DMS153 treated with DMSO at 0.1 percent for 48 hours (cell line): ENCODE measurements around the gene ZBP1.

Experiments used
- DNase-seq: peaks from one replicate; lab custom pipeline; 2025; ENCODE audit not compliant: unreplicated experiment; lab: John Stamatoyannopoulos, UW

The ZBP1 gene

GRCh38 chr20:57600320-57601210 lies 19.7 kb downstream of the ZBP1 start:
- no peak for DNase-seq

- no peak for DNase-seq
Measured at GRCh38 chr20:57598491-57598890, 21.7 kb downstream of the ZBP1 start.

GRCh38 chr20:57598060-57598459 lies 22.2 kb downstream of the ZBP1 start:
- no peak for DNase-seq

GRCh38 chr20:57596998-57597939 lies 23.0 kb downstream of the ZBP1 start:
- no peak for DNase-seq

- no peak for DNase-seq
Measured at GRCh38 chr20:57596358-57596757, 23.9 kb downstream of the ZBP1 start.

- DNase-seq: no peak
Measured at GRCh38 chr20:57595041-57596030, 24.9 kb downstream of the ZBP1 start.

GRCh38 chr20:57594092-57594951 lies 25.9 kb downstream of the ZBP1 start:
- DNase-seq: no peak

- DNase-seq: no peak
Measured at GRCh38 chr20:57593134-57593886, 26.9 kb downstream of the ZBP1 start.

- DNase-seq: no peak
Measured at GRCh38 chr20:57592263-57593092, 27.7 kb downstream of the ZBP1 start.

- no peak for DNase-seq
Measured at GRCh38 chr20:57591289-57592229, 28.7 kb downstream of the ZBP1 start.

GRCh38 chr20:57590485-57591288 lies 29.5 kb downstream of the ZBP1 start:
- no peak for DNase-seq

- DNase-seq: no peak
Measured at GRCh38 chr20:57589728-57590484, 30.3 kb downstream of the ZBP1 start.

- no peak for DNase-seq
Measured at GRCh38 chr20:57589123-57589727, 31.0 kb downstream of the ZBP1 start.

GRCh38 chr20:57588596-57588995 lies 31.6 kb downstream of the ZBP1 start:
- no peak for DNase-seq

- no peak for DNase-seq
Measured at GRCh38 chr20:57587989-57588377, 32.2 kb downstream of the ZBP1 start.
